ENCODE measurements around the gene SYCP3.
A peak's percentile ranks its signal among the peaks of the same experiment; 100 is the strongest.
"Not testable (repeated sequence)": the region's sequence is repeated elsewhere in the genome, so short reads cannot be mapped to it uniquely, and the experiment has no call there.

Gene SYCP3

GRCh38 chr12:101734482-101734881 is 4.8 kb downstream of the SYCP3 start:
- not testable (repeated sequence) for H3K9me3 ChIP-seq (replicated peaks; ENCODE audit: low read length); H3K27me3 ChIP-seq (ENCODE audit: control insufficient read depth, insufficient read depth, low read length); H3K4me3 ChIP-seq (ENCODE audit: low read length); H3K9ac ChIP-seq (ENCODE audit: low read depth, low read length); H3K4me1 ChIP-seq (ENCODE audit: control insufficient read depth, insufficient read depth, low read length); H3K4me2 ChIP-seq (ENCODE audit: low read length)
- peaks cover 20% of the 10 kb centered on the region for H3K36me3 ChIP-seq (ENCODE audit: insufficient read depth, low read length)

DNA sequence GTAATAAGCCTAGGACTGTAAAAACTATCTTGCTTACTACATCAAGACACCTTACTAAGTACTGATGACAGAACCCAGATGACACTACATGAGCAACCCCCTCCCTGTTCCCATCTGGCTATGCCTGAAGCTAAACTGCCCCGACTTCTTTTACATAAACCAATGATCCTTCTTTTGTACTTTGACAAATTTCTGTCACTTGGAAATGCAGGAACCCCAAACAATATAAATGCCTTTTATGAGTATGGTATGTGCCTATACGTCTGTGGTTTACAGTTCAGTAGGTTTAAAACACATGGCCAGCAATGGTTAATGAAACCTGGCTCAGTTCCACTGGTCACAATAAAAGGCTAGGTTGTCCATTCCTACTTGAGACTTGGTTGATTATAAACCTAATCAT is 6.1 kb downstream of the SYCP3 start:
- Histone ChIP-seq H3K9ac (ENCODE audit: low read depth, low read length) (no peak overlapping the region), H3K27me3 (ENCODE audit: control insufficient read depth, insufficient read depth, low read length) (no peaks in the 10 kb centered on the region), H3K4me3 (ENCODE audit: low read length) (no peak overlapping the region), H3K4me2 (ENCODE audit: low read length) (no peak overlapping the region), H3K36me3 (ENCODE audit: insufficient read depth, low read length) (peaks cover 14% of the 10 kb centered on the region), H3K4me1 (ENCODE audit: control insufficient read depth, insufficient read depth, low read length) (no peaks in the 10 kb centered on the region), H3K9me3 (replicated peaks; ENCODE audit: low read length) (no peaks in the 10 kb centered on the region)

- Histone ChIP-seq H3K4me1 (ENCODE audit: control insufficient read depth, insufficient read depth, low read length) (no peaks in the 10 kb centered on the region), H3K36me3 (ENCODE audit: insufficient read depth, low read length) (peaks cover 11% of the 10 kb centered on the region), H3K27me3 (ENCODE audit: control insufficient read depth, insufficient read depth, low read length) (no peaks in the 10 kb centered on the region)
Observed at GRCh38 chr12:101732318-101732717, 6.9 kb downstream of the SYCP3 start.

DNA sequence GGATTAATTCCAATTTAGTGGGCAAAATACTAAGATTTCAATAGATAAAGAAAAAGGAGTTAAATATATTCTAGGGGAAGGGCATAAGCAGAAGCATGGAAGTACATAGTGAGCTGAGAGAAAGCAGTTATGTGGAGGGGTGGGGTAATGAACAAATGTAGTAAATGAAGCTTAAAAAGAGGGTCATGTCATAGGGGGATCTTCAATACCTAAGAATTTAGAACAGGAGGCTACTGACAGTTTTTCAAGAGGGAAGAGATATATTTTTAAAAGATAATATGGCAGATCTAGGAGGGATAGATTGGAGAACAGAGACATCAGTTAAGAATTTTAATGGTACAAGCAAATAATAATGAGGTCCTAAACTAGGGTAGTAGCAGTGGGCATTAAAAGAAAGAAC is 9.4 kb downstream of the SYCP3 start:
- Histone ChIP-seq H3K9ac (ENCODE audit: low read depth, low read length) (no peak overlapping the region), H3K9me3 (replicated peaks; ENCODE audit: low read length) (no peaks in the 10 kb centered on the region), H3K4me2 (ENCODE audit: low read length) (no peak overlapping the region), H3K27me3 (ENCODE audit: control insufficient read depth, insufficient read depth, low read length) (no peaks in the 10 kb centered on the region), H3K4me3 (ENCODE audit: low read length) (no peak overlapping the region), H3K36me3 (ENCODE audit: insufficient read depth, low read length) (peaks cover 11% of the 10 kb centered on the region), H3K4me1 (ENCODE audit: control insufficient read depth, insufficient read depth, low read length) (no peaks in the 10 kb centered on the region)

More at GRCh38 chr12:101732318-101732717, 6.9 kb downstream of the SYCP3 start:
- Histone ChIP-seq H3K4me3 (ENCODE audit: low read length) (no peak overlapping the region), H3K4me2 (ENCODE audit: low read length) (no peak overlapping the region), H3K9me3 (replicated peaks; ENCODE audit: low read length) (no peaks in the 10 kb centered on the region), H3K9ac (ENCODE audit: low read depth, low read length) (no peak overlapping the region)

DNA sequence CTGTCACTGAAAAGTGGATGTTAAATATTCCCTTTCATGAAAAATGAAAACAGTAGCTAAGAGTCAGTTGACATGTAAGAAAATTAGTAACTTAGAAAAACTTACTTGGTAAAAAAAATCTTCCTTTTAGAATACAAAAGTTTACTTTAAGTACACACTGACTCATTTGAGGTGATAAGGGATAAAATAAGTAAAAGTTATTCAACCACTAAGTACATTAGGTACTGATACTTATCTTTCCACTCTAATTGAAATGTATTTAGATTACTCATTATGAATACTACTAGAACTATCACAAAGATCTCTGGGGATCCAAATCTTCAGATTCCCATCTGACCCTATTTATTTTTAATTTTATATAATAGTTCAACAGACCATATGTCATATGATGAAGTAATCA is 12.2 kb downstream of the SYCP3 start:
- Histone ChIP-seq H3K4me2 (ENCODE audit: low read length) (no peak overlapping the region), H3K9ac (ENCODE audit: low read depth, low read length) (no peak overlapping the region), H3K4me3 (ENCODE audit: low read length) (no peak overlapping the region), H3K27me3 (ENCODE audit: control insufficient read depth, insufficient read depth, low read length) (no peaks in the 10 kb centered on the region), H3K4me1 (ENCODE audit: control insufficient read depth, insufficient read depth, low read length) (no peaks in the 10 kb centered on the region), H3K36me3 (ENCODE audit: insufficient read depth, low read length) (peaks cover 8% of the 10 kb centered on the region), H3K9me3 (replicated peaks; ENCODE audit: low read length) (no peaks in the 10 kb centered on the region)

DNA sequence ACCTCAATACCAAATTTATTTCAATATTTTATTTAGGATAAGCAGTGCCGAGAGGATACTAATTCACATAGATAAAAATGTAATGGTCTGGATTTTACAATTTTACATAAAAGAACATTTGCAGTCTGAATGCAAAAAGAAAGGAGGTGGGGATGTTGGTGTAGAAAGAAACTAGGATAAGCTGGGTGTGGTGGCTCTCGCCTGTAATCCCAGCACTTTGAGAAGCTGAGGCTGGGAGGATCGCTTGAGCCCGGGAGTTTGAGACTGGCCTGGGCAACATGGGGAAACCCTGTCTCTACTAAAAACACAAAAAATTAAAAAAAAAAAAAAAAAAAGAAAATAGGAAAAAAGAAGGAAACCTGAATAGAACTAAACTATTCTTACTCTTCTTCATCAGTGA is 16.9 kb downstream of the SYCP3 start:
- Histone ChIP-seq H3K4me2 (ENCODE audit: low read length) (no peak overlapping the region), H3K4me1 (ENCODE audit: control insufficient read depth, insufficient read depth, low read length) (peaks cover 5% of the 10 kb centered on the region), H3K9me3 (replicated peaks; ENCODE audit: low read length) (no peaks in the 10 kb centered on the region), H3K27me3 (ENCODE audit: control insufficient read depth, insufficient read depth, low read length) (no peaks in the 10 kb centered on the region), H3K9ac (ENCODE audit: low read depth, low read length) (no peak overlapping the region), H3K4me3 (ENCODE audit: low read length) (no peak overlapping the region), H3K36me3 (ENCODE audit: insufficient read depth, low read length) (peaks cover 3% of the 10 kb centered on the region)

DNA sequence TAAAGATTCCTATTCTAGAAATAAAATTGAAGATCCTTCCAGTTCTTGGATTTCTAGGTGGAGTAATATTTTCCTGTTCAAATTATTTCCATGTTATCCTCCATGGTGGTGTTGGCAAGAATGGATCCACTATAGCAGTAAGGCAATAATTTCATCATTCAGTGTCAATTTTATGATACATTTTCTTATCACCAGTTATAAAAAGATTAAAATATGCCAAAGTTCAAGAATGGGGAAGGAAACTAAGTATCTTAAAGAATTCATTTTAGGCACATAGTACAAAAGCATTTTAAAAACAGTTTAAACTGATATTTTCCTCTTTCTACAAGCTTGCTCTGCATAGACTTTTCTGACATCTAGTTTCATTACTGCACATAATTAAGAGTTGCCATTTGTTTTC is 19.1 kb downstream of the SYCP3 start:
- no peaks in the 10 kb centered on the region for H3K27me3 ChIP-seq (ENCODE audit: control insufficient read depth, insufficient read depth, low read length)
- no peak overlapping the region for H3K4me3 ChIP-seq (ENCODE audit: low read length)
- no peaks in the 10 kb centered on the region for H3K9me3 ChIP-seq (replicated peaks; ENCODE audit: low read length)
- H3K4me2 ChIP-seq (ENCODE audit: low read length): no peak overlapping the region
- peaks cover 5% of the 10 kb centered on the region for H3K4me1 ChIP-seq (ENCODE audit: control insufficient read depth, insufficient read depth, low read length)
- no peak overlapping the region for H3K9ac ChIP-seq (ENCODE audit: low read depth, low read length)
- H3K36me3 ChIP-seq (ENCODE audit: insufficient read depth, low read length): peaks cover 3% of the 10 kb centered on the region

DNA sequence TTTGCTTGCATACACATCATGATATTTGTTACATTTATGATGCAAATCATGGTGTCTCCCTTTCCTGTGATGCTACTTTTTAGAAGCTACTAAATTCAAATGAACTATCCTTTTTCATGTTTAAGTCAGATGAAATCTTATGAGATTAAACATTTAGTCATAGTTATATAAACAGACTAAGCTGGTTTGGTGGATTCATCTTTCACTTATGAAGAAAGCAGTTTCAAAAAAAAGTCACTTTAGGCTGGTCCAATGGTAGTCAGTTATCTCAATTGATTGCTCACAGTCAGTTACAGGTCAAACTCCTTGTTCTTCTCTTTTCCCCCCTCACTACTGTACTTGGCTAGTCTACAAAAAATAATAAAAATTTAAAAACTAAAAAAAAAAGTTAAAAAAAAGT is 19.7 kb downstream of the SYCP3 start:
- no peak overlapping the region for H3K4me3 ChIP-seq (ENCODE audit: low read length)
- H3K9me3 ChIP-seq (replicated peaks; ENCODE audit: low read length): no peaks in the 10 kb centered on the region
- no peak overlapping the region for H3K4me2 ChIP-seq (ENCODE audit: low read length)
- peaks cover 3% of the 10 kb centered on the region for H3K36me3 ChIP-seq (ENCODE audit: insufficient read depth, low read length)
- no peak overlapping the region for H3K9ac ChIP-seq (ENCODE audit: low read depth, low read length)
- peaks cover 5% of the 10 kb centered on the region for H3K4me1 ChIP-seq (ENCODE audit: control insufficient read depth, insufficient read depth, low read length)
- no peaks in the 10 kb centered on the region for H3K27me3 ChIP-seq (ENCODE audit: control insufficient read depth, insufficient read depth, low read length)

- H3K9me3 ChIP-seq (replicated peaks; ENCODE audit: low read length): no peaks in the 10 kb centered on the region
- H3K4me3 ChIP-seq (ENCODE audit: low read length): no peak overlapping the region
- H3K36me3 ChIP-seq (ENCODE audit: insufficient read depth, low read length): no peaks in the 10 kb centered on the region
- H3K4me2 ChIP-seq (ENCODE audit: low read length): no peak overlapping the region
- no peaks in the 10 kb centered on the region for H3K27me3 ChIP-seq (ENCODE audit: control insufficient read depth, insufficient read depth, low read length)
- H3K9ac ChIP-seq (ENCODE audit: low read depth, low read length): no peak overlapping the region
- peaks cover 11% of the 10 kb centered on the region for H3K4me1 ChIP-seq (ENCODE audit: control insufficient read depth, insufficient read depth, low read length)
Observed at GRCh38 chr12:101714877-101715444, 24.3 kb downstream of the SYCP3 start.

GRCh38 chr12:101713930-101714329 is 25.3 kb downstream of the SYCP3 start:
- Histone ChIP-seq H3K9ac (ENCODE audit: low read depth, low read length) (no peak overlapping the region), H3K4me2 (ENCODE audit: low read length) (no peak overlapping the region), H3K4me1 (ENCODE audit: control insufficient read depth, insufficient read depth, low read length) (peaks cover 7% of the 10 kb centered on the region), H3K4me3 (ENCODE audit: low read length) (no peak overlapping the region), H3K27me3 (ENCODE audit: control insufficient read depth, insufficient read depth, low read length) (no peaks in the 10 kb centered on the region), H3K36me3 (ENCODE audit: insufficient read depth, low read length) (no peaks in the 10 kb centered on the region), H3K9me3 (replicated peaks; ENCODE audit: low read length) (no peaks in the 10 kb centered on the region)

DNA sequence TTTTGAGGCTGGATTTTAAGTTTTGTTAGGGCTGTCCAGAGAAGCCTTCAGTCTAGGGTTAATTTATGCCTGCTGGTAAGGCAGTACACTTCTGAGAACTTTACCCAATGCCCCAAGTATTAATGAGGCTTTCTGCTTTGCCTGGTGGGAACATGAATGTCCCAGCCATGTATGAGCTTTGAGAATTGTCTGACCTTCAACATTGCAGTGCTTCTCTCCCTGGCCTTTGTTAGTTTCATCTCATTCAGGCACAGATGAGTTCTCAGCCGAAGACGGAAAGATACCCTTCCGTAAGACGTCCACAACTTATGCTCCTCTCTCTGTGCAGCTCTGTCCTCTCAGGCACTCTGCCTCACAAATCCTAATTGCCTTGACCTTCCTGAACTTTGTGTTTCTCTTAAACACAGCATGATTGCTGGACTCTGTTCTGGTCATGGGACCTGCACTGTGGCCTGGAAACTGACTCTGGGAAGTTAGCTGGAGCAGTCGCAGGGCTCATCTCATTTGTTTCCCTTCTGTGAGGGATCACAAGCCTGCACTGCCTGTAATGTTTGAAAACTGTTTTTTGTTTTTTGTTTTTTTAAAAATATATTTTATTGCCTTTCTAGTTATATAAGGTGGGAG is 26.1 kb downstream of the SYCP3 start:
- Histone ChIP-seq H3K9me3 (replicated peaks; ENCODE audit: low read length) (no peaks in the 10 kb centered on the region), H3K9ac (ENCODE audit: low read depth, low read length) (no peak overlapping the region), H3K4me3 (ENCODE audit: low read length) (no peak overlapping the region), H3K4me2 (ENCODE audit: low read length) (peak overlapping the region; percentile 57), H3K27me3 (ENCODE audit: control insufficient read depth, insufficient read depth, low read length) (no peaks in the 10 kb centered on the region), H3K4me1 (ENCODE audit: control insufficient read depth, insufficient read depth, low read length) (peaks cover 7% of the 10 kb centered on the region), H3K36me3 (ENCODE audit: insufficient read depth, low read length) (no peaks in the 10 kb centered on the region)

GRCh38 chr12:101710288-101710687 is 29.0 kb downstream of the SYCP3 start:
- Histone ChIP-seq H3K27me3 (ENCODE audit: control insufficient read depth, insufficient read depth, low read length) (no peaks in the 10 kb centered on the region), H3K4me3 (ENCODE audit: low read length) (no peak overlapping the region), H3K36me3 (ENCODE audit: insufficient read depth, low read length) (no peaks in the 10 kb centered on the region), H3K4me1 (ENCODE audit: control insufficient read depth, insufficient read depth, low read length) (peaks cover 7% of the 10 kb centered on the region), H3K9me3 (replicated peaks; ENCODE audit: low read length) (no peaks in the 10 kb centered on the region), H3K9ac (ENCODE audit: low read depth, low read length) (no peak overlapping the region), H3K4me2 (ENCODE audit: low read length) (no peak overlapping the region)
